ENCODE data around the gene CCNY.

GRCh38 chr10:35364808-35365207 is 28.5 kb downstream of the CCNY start:
- TF ChIP-seq CTCF (conservative IDR thresholded peaks at IDR 0.05; ENCODE audit: low read length) = no peak
- TF ChIP-seq EZH2phosphoT487 (IDR thresholded peaks at IDR 0.05; ENCODE audit: borderline replicate concordance) = no peak

Measured in Loucy (cell line).